ES-I3 (cell line): ENCODE results near the gene ZNF506.

Experiments used
- H3K36me3 ChIP-seq: 2 replicates; pipeline ENCODE4 v1.6.1; 2013; ENCODE audit warnings: mild to moderate bottlenecking, low read length, control low read depth, moderate library complexity; ENCODE audit not compliant: insufficient read depth
- H3K4me1 ChIP-seq: 2 replicates; pipeline ENCODE4 v1.6.1; 2013; ENCODE audit warnings: mild to moderate bottlenecking, control low read depth, low read length; ENCODE audit not compliant: insufficient read depth
- H3K9ac ChIP-seq: 2 replicates; pipeline ENCODE4 v1.6.1; 2013; ENCODE audit warnings: low read depth, mild to moderate bottlenecking, low read length, moderate library complexity
- H3K9me3 ChIP-seq: 2 replicates; pipeline ENCODE4 v1.6.1; 2013; ENCODE audit warnings: mild to moderate bottlenecking, low read length, moderate library complexity; ENCODE audit not compliant: control insufficient read depth, insufficient read depth

ZNF506 gene

DNA sequence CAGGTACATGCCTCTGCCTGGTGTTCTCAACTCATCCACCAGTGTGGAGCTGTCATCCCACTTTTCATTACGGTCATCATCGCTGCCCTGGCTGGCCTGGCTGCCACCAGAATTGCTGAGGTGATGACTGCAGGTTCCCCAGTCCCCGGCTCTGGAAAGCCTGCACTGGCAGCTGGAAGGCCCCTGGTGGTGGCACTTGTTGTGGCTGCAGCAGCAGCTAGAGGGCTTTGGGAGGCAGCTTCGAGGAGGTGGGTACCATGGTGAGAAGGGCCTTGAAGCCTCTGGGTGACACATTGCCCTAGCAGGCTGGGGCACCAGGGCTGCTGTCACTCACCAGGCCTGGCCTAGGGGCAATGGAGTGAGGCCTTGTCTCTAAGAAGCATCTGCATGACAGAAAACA, 63.4 kb downstream of the ZNF506 start:
- Histone ChIP-seq H3K36me3 (no peaks in the 10 kb centered on the region), H3K9me3 (no peaks in the 10 kb centered on the region), H3K9ac (no peak overlapping the region), H3K4me1 (no peaks in the 10 kb centered on the region)

DNA sequence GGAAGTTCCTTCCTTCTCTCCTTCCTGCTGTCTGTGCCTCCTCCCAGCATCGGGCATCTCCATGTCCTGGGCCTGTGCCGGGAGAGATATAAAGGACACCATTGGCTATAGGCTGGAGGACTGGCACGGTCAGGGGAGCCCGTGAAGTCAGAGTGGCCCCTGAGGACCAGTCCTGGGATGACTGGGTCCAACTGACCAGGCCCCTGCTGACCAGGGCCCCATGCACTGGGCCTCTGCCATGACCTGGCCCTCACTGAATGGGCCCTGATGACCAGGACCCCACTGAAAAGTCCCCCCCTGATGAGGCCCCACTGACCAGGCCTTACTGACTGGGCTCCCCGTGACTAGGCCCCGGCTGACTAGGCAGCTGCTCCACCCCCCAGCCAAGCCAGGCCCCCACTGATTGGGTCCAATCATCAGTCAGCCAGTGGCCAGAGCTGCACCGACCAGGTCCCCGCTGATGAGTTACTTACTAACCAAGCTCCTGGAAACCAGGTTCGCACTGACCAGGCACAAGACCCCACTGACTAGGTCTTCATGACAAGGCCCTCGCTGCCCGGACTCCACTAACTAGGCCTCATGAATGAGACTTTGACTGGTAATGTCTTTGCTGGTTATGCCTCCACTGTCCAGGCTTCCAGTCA, 68.7 kb downstream of the ZNF506 start:
- no peaks in the 10 kb centered on the region for H3K9me3 ChIP-seq
- no peaks in the 10 kb centered on the region for H3K36me3 ChIP-seq
- no peaks in the 10 kb centered on the region for H3K4me1 ChIP-seq
- no peak overlapping the region for H3K9ac ChIP-seq

DNA sequence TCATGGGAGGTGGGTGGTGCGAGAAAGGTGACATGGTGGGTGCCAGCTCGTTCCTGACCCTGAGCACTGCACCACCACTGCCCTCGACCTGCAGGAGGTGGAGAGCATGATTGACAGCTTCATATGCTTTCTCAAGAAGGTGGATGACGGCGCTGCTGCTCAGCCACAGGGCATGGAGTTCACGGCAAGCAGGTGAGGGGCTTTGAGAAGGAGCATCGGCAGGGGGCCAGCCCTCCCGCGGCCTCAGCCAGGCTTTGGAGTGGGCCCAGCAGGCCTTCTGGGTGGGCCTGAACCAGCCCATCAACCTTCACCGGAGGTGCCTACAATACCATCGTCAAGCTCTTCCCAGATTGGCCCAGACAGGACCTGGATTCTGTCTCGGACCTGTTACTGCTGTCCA, 69.7 kb downstream of the ZNF506 start:
- Histone ChIP-seq H3K36me3 (no peaks in the 10 kb centered on the region), H3K4me1 (no peaks in the 10 kb centered on the region), H3K9me3 (no peaks in the 10 kb centered on the region), H3K9ac (no peak overlapping the region)

DNA sequence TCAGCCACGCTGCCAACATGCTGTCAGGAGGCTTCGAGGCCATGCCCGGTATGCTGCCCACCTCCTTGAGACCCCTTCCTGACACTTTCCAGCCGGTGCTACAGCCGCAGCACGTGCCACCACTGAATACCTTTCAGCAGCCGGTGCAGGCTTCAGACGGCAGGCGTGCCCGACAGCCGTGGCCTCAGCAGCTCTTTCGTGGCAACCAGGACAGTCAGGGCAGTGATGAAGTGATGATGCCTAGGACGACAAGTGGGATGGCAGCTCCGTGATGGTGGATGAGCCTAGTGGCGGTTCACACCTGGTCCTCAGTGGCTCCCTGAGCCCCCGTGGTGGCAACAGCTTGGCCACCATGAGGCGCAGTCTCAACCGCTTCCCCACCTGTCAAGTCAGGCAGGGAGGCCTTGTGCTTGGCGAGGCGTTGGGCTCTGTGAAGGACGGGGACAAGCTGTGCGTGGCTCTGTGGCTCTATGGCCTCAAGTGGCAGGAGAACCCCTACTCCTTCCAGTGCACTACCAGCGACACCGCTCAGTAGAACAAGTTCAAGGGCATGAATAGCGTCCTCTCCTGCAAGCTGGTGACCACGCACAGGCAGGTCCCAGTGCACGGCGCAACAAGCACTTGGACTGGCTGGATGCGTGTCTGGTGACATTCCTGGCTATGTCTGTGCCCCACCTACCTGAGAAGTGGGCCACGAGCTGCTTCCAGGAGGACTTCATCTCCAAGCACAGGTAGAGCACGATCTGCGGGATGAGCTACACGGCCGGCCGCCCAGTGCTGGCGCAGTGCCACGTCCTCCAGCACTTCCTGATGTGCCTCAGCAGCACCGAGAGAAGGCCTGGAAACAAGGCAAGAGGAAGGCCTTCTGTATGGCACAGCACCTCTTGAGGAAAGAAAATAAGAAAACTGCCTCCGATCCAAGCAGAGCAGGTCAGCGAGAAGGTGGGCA, 70.4 kb downstream of the ZNF506 start:
- H3K4me1 ChIP-seq: no peaks in the 10 kb centered on the region
- no peak overlapping the region for H3K9ac ChIP-seq
- no peaks in the 10 kb centered on the region for H3K9me3 ChIP-seq
- no peaks in the 10 kb centered on the region for H3K36me3 ChIP-seq

DNA sequence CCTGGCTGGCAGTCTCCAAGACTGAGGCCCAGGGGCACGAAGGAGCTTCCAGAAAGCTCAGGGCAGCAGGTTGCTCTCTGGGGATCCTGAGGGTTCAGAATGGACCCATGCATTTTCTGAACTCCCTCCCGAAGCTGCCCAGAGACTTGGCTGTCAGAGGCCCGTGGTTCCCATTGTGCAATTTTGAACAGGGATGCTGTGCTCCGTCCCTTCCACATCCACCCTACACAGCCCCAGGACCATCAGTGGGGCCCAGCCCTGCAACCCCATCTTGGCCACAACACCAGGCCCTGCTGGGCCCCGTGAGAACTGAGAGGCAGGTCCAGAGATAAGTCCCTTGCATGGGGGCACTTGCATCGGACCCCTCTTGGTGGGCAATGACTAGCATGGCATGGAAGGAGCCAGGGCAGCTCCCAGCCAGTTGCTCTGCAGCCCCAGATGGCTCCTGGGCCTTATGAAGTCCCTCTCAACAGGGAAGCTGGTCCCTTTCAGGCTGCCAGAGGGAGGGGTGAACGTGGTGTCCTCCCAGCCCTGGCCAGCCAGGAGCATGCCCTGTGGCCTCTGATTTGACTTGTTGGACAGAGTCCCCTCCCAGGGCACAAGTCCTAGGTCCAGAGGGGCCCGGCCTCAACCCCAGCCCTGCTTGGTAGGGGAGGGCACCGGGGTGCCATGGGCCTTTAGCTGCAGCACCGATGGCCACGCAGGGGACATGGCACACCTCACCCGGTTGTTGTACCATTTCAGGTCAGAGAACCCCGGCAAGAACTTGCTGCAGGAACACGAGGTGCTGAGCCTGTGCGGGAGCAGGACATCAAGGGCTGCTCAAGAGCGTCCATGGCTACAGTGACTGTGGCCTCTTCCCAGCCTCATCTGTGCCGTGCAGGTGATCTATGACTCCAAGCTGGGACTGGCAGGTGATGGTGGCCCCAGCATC, 71.4 kb downstream of the ZNF506 start:
- no peaks in the 10 kb centered on the region for H3K4me1 ChIP-seq
- no peaks in the 10 kb centered on the region for H3K9me3 ChIP-seq
- no peaks in the 10 kb centered on the region for H3K36me3 ChIP-seq
- H3K9ac ChIP-seq: no peak overlapping the region

DNA sequence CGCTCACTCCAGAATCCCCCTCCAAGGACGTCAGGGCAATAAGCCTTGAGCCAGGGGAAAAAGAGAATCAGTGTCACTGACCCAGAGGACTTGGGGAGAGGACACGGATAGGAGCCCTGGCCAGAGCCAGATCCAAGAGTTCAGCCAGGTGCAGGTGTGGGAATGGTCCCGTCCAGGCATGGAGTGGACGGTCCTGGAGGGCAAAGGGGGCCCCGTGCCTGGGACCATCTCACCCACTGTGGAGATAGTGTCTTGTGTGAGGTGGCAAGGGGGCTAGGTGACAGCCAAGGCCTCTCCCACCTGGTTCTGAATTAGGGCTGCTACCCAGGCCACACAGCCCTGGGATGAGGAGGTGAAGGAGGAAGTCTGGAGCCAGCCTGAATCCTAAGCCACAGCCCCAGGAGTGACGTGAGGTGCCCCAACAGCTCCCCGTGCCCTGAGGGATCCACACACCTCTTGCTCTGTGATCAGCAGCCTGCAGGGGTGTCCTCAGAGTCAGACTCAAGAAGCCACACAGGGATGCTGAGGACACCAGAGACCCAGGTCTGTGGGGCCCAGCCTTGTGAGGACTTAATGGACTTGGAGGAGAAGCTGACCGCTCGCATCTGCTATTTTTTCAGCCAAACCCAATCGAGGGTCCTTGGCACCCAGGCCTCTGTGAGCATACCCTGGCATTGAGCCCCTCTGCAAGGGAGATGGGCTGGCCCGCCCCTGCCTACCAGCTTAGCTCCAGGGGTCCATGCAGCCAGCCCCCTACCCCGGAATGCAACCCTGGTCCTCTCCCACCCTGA, 72.2 kb downstream of the ZNF506 start:
- Histone ChIP-seq H3K36me3 (no peaks in the 10 kb centered on the region), H3K9ac (no peak overlapping the region), H3K9me3 (no peaks in the 10 kb centered on the region), H3K4me1 (no peaks in the 10 kb centered on the region)

DNA sequence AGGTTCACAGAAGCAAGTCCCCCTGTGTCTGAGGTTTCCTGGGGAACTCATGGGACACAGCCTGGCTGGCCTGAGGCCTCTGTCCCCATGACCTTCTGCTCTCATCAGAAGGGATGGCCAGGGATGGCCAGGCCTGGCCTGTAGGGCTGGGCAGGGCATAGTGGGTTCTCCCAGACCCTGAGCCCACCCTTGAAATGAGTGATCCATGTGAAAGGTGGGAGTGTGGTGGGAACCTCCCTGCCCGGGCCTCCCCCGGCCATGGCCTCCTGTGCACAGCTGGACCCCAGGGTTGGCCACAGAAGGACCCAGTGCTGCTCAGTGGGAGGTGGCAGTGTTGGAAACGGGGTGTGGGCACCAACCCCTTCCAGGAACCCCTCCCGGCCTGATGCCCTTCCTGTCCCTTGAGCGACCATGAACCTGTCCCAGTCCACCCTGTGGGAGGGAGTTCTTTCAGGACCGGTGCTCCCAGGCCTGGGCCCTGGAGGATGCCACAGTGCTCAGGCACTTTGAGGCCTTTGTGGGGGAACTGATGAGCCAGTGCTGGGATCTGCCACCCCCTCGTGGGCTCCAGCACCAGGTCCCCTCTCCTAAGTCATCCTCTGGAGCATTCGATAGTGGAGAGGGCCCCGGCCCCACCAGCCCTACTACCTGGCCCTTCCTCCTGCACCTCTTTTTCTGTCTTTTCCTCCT, 73.2 kb downstream of the ZNF506 start:
- no peaks in the 10 kb centered on the region for H3K36me3 ChIP-seq
- no peaks in the 10 kb centered on the region for H3K4me1 ChIP-seq
- H3K9me3 ChIP-seq: no peaks in the 10 kb centered on the region
- H3K9ac ChIP-seq: no peak overlapping the region

DNA sequence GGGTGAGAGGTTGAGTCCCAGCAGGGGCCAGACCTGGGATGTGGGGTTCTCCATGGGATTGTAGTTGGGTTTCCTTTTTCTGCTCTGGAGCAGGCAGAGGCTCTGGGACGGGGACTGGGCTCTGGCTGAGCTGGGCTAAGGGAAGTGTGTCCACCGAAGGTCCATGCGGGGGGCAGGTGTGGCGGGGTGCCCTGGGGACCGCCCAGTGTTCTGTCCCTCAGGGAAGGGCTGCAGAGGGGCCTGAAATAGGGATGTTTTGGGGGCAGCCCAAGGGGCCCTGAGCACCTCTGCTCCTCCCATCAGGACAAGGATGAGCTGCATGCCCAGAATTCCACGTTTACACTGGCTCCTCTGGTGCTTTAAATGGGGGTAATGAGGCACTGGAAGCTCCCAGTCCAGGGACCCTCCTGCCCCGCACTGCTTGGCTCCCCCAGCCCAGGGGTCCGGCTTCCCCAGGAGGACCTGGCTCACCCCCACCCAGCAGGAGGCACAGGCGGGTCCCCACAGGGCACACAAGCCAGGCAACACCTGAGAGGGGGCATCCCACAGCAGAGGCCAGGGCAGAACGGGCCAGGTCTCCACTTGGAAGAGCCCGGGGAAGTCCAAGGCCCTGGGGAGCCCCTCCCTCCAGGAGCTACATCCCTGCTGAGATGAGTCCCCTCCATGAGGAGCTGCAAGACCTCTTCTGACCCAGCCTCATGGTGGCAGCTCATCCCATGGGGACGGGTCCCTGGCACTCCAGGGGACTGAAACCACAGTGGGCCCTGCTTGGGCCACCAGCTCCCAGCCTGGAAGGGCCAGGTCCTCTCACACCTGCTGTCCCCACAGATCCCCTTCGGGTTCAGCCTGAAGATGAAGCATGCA, 74.0 kb downstream of the ZNF506 start:
- H3K9me3 ChIP-seq: no peaks in the 10 kb centered on the region
- H3K36me3 ChIP-seq: no peaks in the 10 kb centered on the region
- H3K9ac ChIP-seq: no peak overlapping the region
- H3K4me1 ChIP-seq: no peaks in the 10 kb centered on the region

DNA sequence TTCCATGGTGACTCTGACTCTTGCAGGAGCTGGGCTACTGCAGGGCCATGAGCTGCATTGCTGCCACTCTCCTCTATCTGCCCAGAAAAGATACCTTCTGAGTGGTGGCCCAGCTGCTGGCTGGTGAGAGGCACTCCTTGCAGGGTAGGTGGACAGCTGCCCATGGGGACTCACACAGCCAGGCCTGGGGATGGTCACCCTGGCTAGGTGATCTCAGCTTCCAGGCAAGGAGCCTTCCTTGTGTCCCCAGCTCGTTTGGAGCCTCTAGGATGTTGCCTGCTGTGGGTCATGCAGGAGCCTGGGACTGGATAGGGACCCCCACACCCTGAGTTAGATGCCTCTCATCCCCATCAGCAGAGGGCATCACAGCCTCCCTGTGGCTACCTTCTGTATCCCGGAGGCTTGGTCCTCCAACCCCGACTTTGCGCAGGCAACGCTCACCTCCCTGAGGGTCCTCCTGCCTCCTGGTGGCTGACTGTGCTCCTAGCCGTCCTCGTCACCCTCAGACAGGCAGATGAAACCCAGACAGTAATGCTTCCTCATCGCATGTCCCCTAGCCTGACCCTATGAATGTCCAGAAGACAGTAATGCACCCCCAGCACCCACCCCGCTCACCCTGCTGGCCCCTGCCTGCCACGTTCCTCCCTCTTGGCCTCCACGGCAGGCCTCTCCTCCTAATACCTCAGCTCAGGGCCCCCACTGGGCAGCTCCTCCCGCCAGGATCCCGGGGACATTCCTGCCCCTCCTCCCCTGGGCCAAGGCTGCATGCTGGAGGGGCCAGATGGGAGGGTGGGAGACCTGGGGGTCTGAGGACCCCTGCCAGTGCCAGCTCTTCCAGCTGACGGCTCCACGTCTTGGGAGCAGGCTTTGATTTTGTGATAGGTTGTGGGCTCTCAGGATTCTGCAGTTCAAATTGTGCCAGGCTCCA, 75.0 kb downstream of the ZNF506 start:
- Histone ChIP-seq H3K4me1 (no peaks in the 10 kb centered on the region), H3K9me3 (no peaks in the 10 kb centered on the region), H3K9ac (no peak overlapping the region), H3K36me3 (no peaks in the 10 kb centered on the region)

DNA sequence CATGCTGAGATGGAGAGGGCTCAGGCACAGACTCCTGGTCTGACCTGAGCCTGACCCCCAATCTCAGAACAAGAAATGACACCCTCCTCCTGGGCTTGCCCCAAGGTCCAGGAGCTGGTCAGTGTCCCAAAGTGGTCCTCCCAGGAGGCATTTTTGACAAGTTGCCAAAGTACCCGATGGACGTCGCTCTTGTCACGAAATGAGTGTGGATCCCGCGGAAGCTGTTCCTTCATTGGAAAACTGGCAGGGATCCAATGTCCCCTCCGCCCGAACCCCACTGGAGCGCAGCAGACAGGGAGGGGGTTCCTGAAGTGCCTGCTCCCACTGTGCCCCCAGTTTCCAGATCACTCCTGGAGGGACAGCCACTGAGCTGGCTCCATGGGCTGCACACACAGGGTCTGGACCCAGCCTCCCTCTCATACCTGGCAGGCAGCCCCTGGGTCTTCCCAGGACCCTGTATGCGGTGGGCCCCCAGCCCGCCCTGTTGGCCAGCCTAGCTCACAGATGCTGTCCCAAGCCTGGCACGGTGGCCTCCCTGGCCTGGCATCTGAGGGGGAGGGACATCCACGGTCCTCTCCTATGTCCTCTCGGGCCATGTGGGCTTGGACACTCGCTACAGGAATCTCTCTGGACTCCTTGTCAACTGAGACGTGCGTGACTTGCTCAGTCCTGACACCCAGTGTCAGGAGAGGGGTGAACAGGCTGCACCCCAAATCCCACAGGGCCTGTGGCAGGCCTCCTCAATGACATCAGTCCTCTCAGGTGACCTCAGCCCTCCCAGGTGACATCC, 75.9 kb downstream of the ZNF506 start:
- Histone ChIP-seq H3K9me3 (no peaks in the 10 kb centered on the region), H3K9ac (no peak overlapping the region), H3K4me1 (no peaks in the 10 kb centered on the region), H3K36me3 (no peaks in the 10 kb centered on the region)

DNA sequence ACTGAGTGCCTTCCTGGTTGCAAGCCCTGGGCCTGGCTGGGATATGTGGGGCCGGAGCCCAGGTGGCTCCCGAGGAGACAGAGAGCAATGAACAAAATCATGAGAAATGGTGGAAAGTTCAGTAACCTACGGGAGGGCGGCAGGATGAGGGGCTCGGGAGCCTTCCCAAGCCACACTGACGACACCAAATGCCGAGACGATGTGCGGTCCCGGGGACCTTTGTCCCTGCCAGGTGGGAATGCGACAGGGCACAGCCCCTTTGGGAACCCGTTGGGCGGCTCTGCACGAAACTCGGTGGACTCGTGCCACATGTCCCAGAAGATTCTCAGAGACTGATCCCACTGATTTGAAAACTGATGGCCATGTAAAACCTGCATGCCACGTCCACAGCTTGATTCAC, 76.9 kb downstream of the ZNF506 start:
- H3K36me3 ChIP-seq: no peaks in the 10 kb centered on the region
- H3K9ac ChIP-seq: no peak overlapping the region
- H3K9me3 ChIP-seq: no peaks in the 10 kb centered on the region
- H3K4me1 ChIP-seq: no peaks in the 10 kb centered on the region
